NB4 (cell line): Measurements from ENCODE around the gene MDM4.
"Not testable (repeated sequence)": the region's sequence is repeated elsewhere in the genome, so short reads cannot be mapped to it uniquely, and the experiment has no call there.

ENCODE experiments used
- DNase-seq: peaks from one replicate; pipeline ENCODE4 v3.0.0; 2010; ENCODE audit warnings: low read depth
- H3K4me3 ChIP-seq: one replicate; pipeline ENCODE4 v1.5.1; 2011; ENCODE audit warnings: mild to moderate bottlenecking, low read depth, low read length, moderate library complexity
- CTCF ChIP-seq: IDR thresholded peaks from one replicate; pipeline ENCODE4 v1.5.1; 2012; ENCODE audit warnings: low read depth, low read length
- MAX ChIP-seq: IDR thresholded peaks from 2 replicates; pipeline ENCODE4 v1.6.1; 2011; ENCODE audit warnings: low read depth, low read length
- MYC ChIP-seq: IDR thresholded peaks from 2 replicates; pipeline ENCODE4 v1.6.1; 2011; ENCODE audit warnings: low read depth, low read length
- POLR2A ChIP-seq: IDR thresholded peaks from 2 replicates; pipeline ENCODE4 v1.6.1; 2011; ENCODE audit warnings: mild to moderate bottlenecking; ENCODE audit not compliant: insufficient read length; ENCODE audit errors: extremely low read depth

MDM4 gene

GRCh38 chr1:204548265-204548664 lies 32.1 kb downstream of the MDM4 start:
- TF ChIP-seq CTCF = no peak
- no peak for TF ChIP-seq POLR2A
- no peak for TF ChIP-seq MYC
- TF ChIP-seq MAX = no peak
- no peak for DNase-seq
- no peak overlapping the region for H3K4me3 ChIP-seq

- DNase-seq = no peak
- TF ChIP-seq MAX = no peak
- no peak overlapping the region for H3K4me3 ChIP-seq
These were observed 33.1 kb downstream of the MDM4 start for GRCh38 chr1:204549313-204549712.

- no peak overlapping the region for H3K4me3 ChIP-seq
- no peak for TF ChIP-seq MAX
- no peak for TF ChIP-seq POLR2A
- DNase-seq = no peak
These were observed 34.7 kb downstream of the MDM4 start for GRCh38 chr1:204550926-204551325.

GRCh38 chr1:204556458-204557052 lies 40.3 kb downstream of the MDM4 start:
- DNase-seq = no peak
- TF ChIP-seq MAX (no peak), CTCF (no peak), MYC (no peak), POLR2A (no peak)
- no peak overlapping the region for H3K4me3 ChIP-seq

GRCh38 chr1:204558467-204558866 lies 42.3 kb downstream of the MDM4 start:
- no peak overlapping the region for H3K4me3 ChIP-seq
- TF ChIP-seq MYC (no peak), MAX (no peak), POLR2A (no peak), CTCF (no peak)
- no peak for DNase-seq

GRCh38 chr1:204560002-204560401 lies 43.8 kb downstream of the MDM4 start:
- DNase-seq = peak; percentile 10
- H3K4me3 ChIP-seq = not testable (repeated sequence)

- H3K4me3 ChIP-seq = no peak overlapping the region
- TF ChIP-seq CTCF = no peak
- no peak for TF ChIP-seq POLR2A
- TF ChIP-seq MYC = no peak
- TF ChIP-seq MAX = no peak
- DNase-seq = no peak
These were observed 44.5 kb downstream of the MDM4 start for GRCh38 chr1:204560590-204561150.
